HG02943 (cell line): ENCODE data around the gene PDZD2.

Source experiments
- ATAC-seq: cut with Tn5 transposase; IDR thresholded peaks from one replicate; pipeline ENCODE4 v1.9.1; 2021; ENCODE audit warnings: mild to moderate bottlenecking, low read depth, moderate library complexity; ENCODE audit not compliant: unreplicated experiment

The PDZD2 gene

GRCh38 chr5:31900296-31900865 lies 261.4 kb downstream of the PDZD2 start:
- no peak for ATAC-seq

GRCh38 chr5:31901807-31902530 lies 263.0 kb downstream of the PDZD2 start:
- ATAC-seq, result no peak

DNA sequence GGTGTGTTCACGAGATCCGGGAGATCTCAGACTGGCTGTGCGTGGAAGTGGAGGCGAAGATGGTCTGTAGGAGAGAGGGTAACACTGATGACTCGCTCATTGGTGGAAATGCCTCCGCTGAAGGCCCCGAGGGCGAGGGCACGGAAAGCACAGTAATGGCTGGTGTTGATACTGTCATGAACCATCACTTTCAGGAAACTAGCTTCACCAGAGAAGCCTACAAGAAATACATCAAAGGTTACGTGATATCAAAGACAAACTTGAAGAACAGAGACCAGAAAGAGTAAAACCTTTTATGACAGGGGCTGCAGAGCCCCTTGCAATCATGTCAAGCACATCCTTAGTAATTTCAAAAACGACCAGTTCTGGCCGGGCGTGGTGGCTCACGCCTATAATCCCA lies 269.5 kb downstream of the PDZD2 start:
- no peak for ATAC-seq

DNA sequence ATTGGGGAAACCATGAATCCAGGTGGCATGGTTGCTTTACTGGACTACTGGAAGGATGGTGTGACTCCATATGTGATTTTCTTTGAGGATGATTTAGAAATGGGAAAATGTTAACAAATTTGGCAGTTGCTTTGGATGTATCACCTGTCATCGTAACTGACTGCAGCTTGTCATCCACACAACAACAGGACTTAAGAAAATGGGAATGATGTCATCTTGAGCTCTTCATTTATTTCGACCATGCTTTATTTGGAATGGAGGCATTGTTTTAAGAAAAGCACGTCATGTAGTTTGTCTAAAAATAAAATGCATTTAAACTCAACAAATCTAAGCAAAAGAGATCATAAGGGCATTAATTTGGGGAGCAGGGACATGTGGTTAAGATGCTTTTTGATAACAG lies 270.1 kb downstream of the PDZD2 start:
- no peak for ATAC-seq

- ATAC-seq, result no peak
Measured at GRCh38 chr5:31911291-31912265, 272.6 kb downstream of the PDZD2 start.

DNA sequence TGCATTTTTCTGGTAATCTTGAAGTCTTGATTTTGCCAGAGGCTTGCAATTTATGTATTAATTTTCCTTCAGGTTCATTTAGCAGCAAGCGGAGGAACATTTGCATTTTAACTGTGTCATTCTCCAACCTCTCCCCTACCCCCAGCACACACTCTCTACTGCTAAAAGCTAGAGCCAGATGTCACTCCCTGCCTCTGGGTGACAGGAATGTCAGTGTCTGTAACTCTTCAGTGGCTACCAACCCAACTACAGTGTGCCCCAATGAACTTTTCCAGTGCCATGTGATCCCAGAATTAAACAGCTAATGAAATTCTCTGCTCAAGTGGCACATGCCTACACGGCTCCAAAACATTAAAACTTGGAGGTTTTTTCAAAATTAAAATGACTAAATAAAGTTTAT lies 274.9 kb downstream of the PDZD2 start:
- no peak for ATAC-seq

DNA sequence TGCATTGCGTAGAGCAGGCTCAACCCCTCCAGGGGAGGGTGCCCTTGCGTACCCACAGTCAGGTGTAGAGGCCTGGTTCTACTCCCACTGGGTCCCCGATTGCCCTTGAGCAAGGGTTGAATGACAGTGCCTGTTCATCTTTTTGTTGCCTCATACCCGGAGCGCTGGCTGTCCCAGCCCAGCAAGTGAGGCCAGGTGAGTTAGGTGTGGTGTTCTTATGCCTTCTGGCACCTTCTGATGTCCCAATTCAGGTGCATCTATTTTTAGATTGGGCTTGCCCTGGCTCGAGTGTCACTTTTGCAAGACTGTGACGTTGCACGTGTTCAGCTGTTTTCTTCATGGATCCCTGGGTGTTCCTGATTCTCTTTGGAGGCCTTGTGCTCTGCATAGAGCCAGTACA lies 277.4 kb downstream of the PDZD2 start:
- ATAC-seq, result no peak

GRCh38 chr5:31918739-31919138 lies 279.8 kb downstream of the PDZD2 start:
- no peak for ATAC-seq

DNA sequence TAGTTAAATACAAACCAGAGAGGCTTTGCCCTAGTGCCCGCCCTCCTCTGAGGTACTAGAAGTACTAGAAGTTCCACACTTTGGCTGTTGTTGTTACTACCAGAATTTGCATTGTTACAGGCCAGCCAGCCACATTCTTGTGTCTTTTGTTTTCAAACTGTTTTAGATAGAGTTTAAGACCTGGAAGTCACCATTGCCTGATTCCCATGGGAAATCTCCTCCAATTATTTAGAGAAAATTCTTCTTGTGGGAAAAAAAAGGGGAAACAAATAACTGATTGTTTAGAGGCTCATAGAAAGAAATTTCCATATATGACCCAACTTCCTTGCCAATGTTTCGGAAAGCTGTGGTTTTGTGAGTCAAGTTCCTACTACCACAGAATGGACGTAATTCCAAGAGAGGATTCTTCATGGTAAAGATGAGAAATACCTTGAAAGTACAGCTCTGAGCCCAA lies 282.9 kb downstream of the PDZD2 start:
- no peak for ATAC-seq

- ATAC-seq, result no peak
Measured at GRCh38 chr5:31924005-31924404, 285.1 kb downstream of the PDZD2 start.

GRCh38 chr5:31931874-31932273 lies 292.9 kb downstream of the PDZD2 start:
- no peak for ATAC-seq

- no peak for ATAC-seq
Measured at GRCh38 chr5:31934156-31934555, 295.2 kb downstream of the PDZD2 start.

- ATAC-seq, result no peak
Measured at GRCh38 chr5:31935496-31936369, 296.8 kb downstream of the PDZD2 start.

DNA sequence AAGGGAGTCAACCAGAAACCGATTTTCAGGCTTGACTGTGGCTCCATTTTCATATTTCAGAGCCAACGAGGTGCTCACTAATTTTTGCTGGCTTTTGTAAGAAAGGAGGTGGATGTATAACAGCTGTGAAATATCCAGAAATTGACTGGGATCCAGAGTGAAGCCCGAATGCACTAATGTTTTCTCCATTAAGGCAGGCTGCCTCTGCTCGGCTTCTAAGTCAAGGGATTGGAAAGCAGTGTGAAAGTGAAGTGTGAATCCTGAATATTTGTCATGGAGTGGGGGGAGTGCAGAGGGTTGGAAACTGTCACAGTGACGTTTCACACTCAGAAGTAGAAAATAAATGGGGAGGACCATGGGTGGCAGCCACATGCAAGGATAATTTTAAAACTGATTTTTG lies 297.8 kb downstream of the PDZD2 start:
- no peak for ATAC-seq

GRCh38 chr5:31937226-31937625 lies 298.3 kb downstream of the PDZD2 start:
- no peak for ATAC-seq

DNA sequence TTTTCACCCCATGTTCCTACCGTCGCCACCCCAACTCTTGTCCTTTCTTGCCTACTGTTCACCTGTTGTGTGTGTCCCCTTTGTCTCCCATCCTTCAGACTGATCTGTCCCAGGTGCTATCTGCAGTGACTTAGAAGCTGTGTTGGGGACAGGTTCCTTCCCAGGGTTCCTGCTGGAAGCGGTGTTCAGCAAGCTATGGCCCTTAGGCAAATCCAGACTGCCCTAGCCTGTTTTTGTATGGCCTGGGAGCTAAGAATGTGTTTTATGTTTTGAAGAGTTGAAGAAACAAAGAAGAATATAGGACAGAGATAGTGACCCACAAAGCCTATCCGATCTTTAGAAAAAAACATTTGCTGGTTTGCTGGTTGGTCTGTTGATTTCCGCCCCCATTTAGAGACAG lies 298.8 kb downstream of the PDZD2 start:
- no peak for ATAC-seq

- no peak for ATAC-seq
Measured at GRCh38 chr5:31939151-31939550, 300.2 kb downstream of the PDZD2 start.

DNA sequence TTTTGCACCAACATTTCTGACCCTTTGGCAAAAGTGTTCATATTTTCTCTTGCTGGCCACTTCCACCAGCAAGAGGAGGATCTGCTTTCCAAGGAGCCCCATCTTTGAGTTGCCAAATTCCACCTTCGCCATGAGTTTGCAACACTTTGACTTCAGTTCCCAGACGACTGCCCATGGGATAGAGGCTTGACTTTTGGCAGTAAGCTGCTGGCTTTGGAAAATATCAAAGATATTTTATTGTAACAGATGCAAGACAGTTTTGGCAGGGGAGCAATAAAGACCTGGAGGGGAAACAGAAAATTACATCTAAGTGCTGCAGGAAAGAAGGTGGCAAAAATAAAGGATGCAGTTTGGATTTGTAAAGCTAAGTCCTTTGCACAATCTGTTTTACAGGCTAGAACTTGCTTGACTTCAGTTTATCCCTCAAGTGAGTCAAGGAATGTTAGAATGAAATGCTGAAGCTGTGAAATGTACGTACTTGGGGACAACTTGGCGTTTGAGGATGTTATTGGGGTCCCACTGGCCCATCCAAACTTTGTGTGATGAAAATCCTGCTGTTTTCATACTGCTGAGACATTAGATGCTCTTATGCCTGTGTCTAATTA lies 302.3 kb downstream of the PDZD2 start:
- ATAC-seq, result no peak

DNA sequence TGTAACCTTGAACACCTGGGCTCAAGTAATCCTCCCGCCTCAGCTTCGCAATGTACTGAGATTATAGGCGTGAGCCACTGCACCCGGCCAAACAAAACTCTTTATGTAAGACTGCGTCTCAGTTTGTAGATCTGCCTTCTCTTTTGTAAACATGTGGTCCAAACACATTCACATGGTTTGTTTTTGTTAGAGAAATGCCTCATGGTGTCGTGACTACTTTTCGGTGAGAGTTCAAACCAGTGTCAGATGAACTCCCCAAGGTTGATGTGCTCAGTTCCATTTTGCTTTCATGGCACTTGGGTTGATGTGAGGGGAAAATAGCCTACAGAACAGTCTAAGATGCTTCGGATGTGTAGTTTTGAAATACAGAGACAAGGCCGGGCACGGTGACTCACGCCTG lies 303.6 kb downstream of the PDZD2 start:
- ATAC-seq, result no peak
